T-helper 1 cell treated with Interleukin-12 subunit alpha and Interleukin-12 subunit beta and Interleukin-4 antibody, amounts not matched to agents 30 ng/mL and 1 ng/mL, for 36 hours (primary cell): Measurements from ENCODE around the gene ADD2. TPM values are rescaled to one million over a fixed set of nuclear protein-coding genes. Genes with fewer than 3 reads are reported as not detected.

Source experiments
- total RNA-seq: library from RNA; stranded (reverse); gene quantifications from 2 replicates; pipeline ENCODE4 v1.2.3, GENCODE V29; 2022

The ADD2 gene
- total RNA-seq, 1 donor from 2014 or later = 15.0 TPM

Other genes with a start within 250 kb of the ADD2 start
- gene TGFA, start 214.4 kb downstream of the ADD2 start, total RNA-seq = 0.05 TPM in 1 of 2 replicates, not detected in the other
- gene FIGLA, start 22.4 kb upstream of the ADD2 start, total RNA-seq = not detected in 2 replicates
- 0.12 and 0.27 TPM in 2 replicates for gene CLEC4F, start 52.4 kb upstream of the ADD2 start, total RNA-seq
- gene CD207, start 67.6 kb upstream of the ADD2 start, total RNA-seq = not detected in 2 replicates
- not detected in 2 replicates for gene VAX2, start 132.4 kb upstream of the ADD2 start, total RNA-seq
- not detected in 2 replicates for gene ATP6V1B1, start 167.7 kb upstream of the ADD2 start, total RNA-seq
- gene ANKRD53, start 210.4 kb upstream of the ADD2 start, total RNA-seq = not detected in 2 replicates
- gene TEX261, start 226.7 kb upstream of the ADD2 start, total RNA-seq = 61.6 and 63.6 TPM in 2 replicates